ENCODE measurements around the gene ZCCHC3. TPM values are rescaled to one million over a fixed set of nuclear protein-coding genes. Genes with fewer than 3 reads are reported as not detected.

Gene ZCCHC3
- total RNA-seq, 2 experiments from 2014 or later, result 21.0 to 21.3 TPM

DNA sequence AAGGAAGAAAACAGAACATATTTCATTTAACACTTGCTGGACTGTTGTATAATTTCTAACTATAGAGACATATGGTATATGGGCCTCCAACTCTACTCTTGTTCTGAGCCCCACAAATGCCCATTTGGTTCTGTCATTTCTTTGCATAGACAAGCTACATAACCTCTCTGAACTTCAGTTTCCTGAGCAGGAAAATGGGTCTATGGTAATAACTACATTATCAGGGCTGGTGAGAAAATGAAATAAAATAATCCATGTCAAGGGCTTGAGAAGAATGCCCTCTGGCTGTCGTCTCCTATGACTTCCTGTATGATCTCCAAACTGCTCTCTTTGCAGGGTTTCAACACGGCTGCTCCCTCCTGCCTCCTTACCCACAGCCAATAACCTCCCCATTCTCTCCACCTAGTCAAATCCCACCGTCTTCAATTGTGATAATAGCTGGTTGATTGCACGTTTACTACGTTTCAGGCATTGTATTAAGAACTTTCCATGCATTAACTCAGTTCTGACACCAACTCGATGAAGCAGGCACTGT, 12.0 kb downstream of the ZCCHC3 start:
- CTCF ChIA-PET, result interaction anchor here (0.8 kb wide), 1 partner anchor 19 kb away, joined by 4 read pairs; no protein-coding TSS in a partner anchor
- POLR2A ChIA-PET, result no interaction called here

- POLR2A ChIA-PET, result no interaction called here
- CTCF ChIA-PET, result interaction anchor here (0.8 kb wide), 1 partner anchor 19 kb away, joined by 4 read pairs; no protein-coding TSS in a partner anchor
These were observed 12.7 kb downstream of the ZCCHC3 start for GRCh38 chr20:309841-310644.

GRCh38 chr20:310645-311044, 13.3 kb downstream of the ZCCHC3 start:
- POLR2A ChIA-PET, result no interaction called here

GRCh38 chr20:311609-312008, 14.2 kb downstream of the ZCCHC3 start:
- CTCF ChIA-PET, result interaction anchor here (1.4 kb wide), 1 partner anchor 11 kb away, joined by 4 read pairs; no protein-coding TSS in a partner anchor
- POLR2A ChIA-PET, result no interaction called here

More at GRCh38 chr20:310645-311044, 13.3 kb downstream of the ZCCHC3 start:
- CTCF ChIA-PET, result no interaction called here

- CTCF ChIA-PET, result interaction anchor here (1.4 kb wide), 1 partner anchor 11 kb away, joined by 4 read pairs; no protein-coding TSS in a partner anchor
- POLR2A ChIA-PET, result interaction anchor here (0.6 kb wide), 1 partner anchor 14 kb away, joined by 4 read pairs; no protein-coding TSS in a partner anchor
These were observed 14.7 kb downstream of the ZCCHC3 start for GRCh38 chr20:312067-312466.

DNA sequence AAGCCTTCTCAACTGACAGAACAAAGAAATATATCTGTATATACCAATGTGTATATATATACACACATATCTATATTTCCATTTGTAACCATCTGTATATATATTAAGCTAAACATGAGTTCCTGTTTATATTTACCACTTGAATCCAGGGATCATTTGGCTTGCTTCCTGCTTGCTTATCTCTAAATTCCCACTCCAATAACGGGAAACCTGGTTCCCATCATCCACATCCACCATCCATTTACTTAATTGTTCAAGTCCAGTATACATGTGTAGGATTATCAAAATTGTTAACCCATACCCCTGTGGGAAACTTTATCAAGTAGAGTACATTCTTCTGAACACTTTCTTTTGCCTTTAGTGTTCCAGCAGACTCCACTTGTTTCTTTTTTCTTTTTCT, 15.5 kb downstream of the ZCCHC3 start:
- ChIA-PET POLR2A (no interaction called here), CTCF (no interaction called here)

DNA sequence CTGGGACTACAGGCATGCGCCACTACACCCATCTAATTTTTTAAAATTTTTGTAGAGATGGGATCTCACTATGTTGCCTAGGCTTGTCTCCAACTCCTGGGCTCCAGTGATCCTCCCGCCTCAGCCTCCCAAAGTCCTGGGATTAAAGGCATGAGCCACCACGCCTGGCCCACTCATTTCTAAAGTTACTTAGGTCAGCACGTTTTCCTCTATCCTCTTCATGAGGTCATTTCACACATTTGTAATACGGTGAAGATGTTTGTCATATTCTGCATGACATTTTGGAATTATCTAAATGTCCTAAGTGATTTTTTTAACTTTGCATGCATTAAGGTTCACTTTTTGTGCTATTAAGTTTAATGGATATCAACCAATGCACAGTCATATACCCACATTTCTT, 16.0 kb downstream of the ZCCHC3 start:
- ChIA-PET CTCF (no interaction called here), POLR2A (no interaction called here)

DNA sequence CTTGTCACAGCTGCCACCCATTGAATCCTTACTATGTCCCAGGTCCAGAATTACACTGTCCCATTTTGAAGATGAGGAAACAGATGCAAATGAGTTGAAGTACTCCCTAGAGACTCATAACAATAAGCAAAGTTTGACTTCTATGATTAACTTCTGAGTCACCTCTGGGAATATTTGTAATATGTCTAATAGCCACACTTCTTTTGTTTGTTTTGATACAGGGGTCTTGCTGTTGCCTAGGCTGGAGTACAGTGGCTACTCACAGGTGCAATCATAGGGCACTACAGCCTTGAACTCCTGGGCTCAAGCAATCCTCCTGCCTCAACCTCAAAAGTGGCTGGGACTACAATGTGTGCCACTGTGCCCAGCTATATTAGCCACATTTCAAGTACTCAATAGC, 16.6 kb downstream of the ZCCHC3 start:
- ChIA-PET CTCF (no interaction called here), POLR2A (no interaction called here)

GRCh38 chr20:316316-317068, 19.1 kb downstream of the ZCCHC3 start:
- ChIA-PET CTCF (no interaction called here), POLR2A (no interaction called here)

- CTCF ChIA-PET, result interaction anchor here (0.7 to 2.5 kb wide), 7 partner anchors 22 to 219 kb away, joined by 3 to 15 read pairs (median 3); partner anchors contain the start of genes CSNK2A1 and ZCCHC3
These were observed 27.0 kb downstream of the ZCCHC3 start for GRCh38 chr20:324177-325044.

DNA sequence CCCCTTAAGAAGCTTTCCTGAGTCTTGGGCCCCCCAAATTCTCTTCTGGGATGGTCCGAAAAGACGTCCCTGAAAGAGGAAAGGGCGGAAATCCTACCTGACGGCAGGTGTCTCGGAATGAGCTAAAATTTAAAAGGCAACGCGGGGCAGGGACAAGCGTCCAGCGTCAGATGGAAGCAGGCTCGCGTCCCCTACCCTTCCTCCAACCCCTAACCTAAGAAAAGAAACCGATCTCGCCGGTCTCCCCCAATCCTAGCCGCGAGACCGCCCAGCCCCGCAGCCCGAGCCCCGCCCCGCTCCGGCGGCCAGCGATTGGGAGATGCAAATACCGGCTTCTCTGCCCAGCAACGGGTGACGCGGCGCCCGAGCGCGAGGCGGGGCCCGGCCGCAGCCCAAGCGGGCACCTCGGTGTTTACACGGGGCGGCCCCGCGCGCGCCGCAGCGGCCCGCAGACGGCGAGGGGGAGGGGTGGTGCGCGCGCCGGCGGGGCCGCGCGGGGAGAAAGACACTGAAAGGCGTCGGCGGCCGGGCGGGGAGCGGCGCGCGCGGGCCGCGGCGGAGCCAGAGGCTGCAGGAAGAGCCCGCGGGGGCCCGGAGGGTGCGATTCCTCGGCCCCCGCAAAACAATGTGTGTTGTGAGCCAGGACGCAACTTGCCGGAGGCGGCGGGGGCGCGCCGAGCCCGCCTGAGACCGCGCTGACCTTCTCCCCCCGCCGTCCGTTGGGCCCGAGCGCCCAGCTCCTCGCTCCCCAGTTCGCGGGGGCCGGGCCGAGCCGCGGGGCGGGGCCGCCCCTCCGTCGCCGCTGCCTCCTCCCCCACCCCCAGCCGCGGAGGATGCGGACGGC, 27.9 kb downstream of the ZCCHC3 start, which contains the start of gene SOX12:
SOX12 (plus strand) TSS at position 508 of the 844 bp plus-strand sequence. CDS start 373 bp downstream, outside the sequence.
- ChIA-PET POLR2A (interaction anchor here (0.7 to 2.9 kb wide), 4 partner anchors 28 to 56 kb away, joined by 3 to 19 read pairs (median 4); partner anchors contain the start of gene ZCCHC3), CTCF (interaction anchor here (0.5 to 2.5 kb wide), 3 partner anchors 28 to 123 kb away, joined by 3 to 15 read pairs (median 3); partner anchors contain the start of gene ZCCHC3)

More at GRCh38 chr20:324177-325044, 27.0 kb downstream of the ZCCHC3 start:
- POLR2A ChIA-PET, result interaction anchor here (0.9 to 2.9 kb wide), 4 partner anchors 22 to 57 kb away, joined by 3 to 19 read pairs (median 4); partner anchors contain the start of gene ZCCHC3

- ChIA-PET CTCF (no interaction called here), POLR2A (interaction anchor here (0.7 to 1.3 kb wide), 3 partner anchors 23 to 31 kb away, joined by 3 to 4 read pairs (median 3); partner anchors contain the start of gene ZCCHC3)
These were observed 28.7 kb downstream of the ZCCHC3 start for GRCh38 chr20:325889-326644.

- POLR2A ChIA-PET, result interaction anchor here (1.1 to 1.3 kb wide), 2 partner anchors 24 to 29 kb away, joined by 3 to 4 read pairs; partner anchors contain the start of gene ZCCHC3
- CTCF ChIA-PET, result no interaction called here
These were observed 29.3 kb downstream of the ZCCHC3 start for GRCh38 chr20:326645-327185.

DNA sequence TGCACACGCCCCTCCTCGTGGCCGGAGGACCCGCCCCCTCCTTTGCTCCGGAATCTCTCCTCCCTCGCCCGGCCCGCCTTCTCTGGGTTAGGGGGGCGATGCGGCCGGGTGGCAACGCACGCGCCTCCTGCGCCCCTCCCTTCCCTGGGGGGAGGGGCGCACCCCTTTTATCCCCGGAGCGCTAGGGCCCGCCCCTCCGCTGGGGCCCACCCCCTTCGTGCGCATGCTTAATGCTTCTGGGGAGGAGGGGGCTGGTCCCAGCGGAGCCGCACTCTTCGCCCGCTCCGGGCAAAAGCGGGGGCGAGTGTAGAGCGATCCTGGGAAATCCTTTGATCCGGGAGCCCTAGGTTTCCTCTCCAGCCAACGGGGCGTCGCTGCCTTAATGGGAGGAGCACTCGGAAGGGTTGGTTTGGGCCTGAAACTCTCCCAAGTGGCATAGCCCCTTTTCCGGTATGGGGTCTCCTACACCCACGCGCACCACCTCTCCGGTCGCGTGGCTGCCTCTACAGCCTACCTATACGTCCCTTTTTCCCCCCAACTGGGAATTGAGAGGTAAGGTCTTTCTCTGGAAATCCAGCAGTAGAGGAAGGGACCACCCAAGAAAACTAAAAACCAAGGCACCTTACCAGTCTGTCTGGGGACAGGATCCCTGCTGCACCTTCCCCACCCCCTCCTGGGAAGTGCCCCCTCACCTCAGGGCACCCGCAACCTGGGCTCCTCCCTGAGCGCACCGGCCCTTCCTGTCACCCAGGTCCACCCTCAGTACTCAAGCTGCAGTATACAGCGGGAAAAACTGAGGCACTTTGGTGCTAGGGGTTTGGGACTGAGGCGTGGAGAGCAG, 30.0 kb downstream of the ZCCHC3 start:
- CTCF ChIA-PET, result no interaction called here
- POLR2A ChIA-PET, result interaction anchor here (1.3 kb wide), 1 partner anchor 24 kb away, joined by 3 read pairs; no protein-coding TSS in a partner anchor

GRCh38 chr20:328027-328974, 30.9 kb downstream of the ZCCHC3 start:
- ChIA-PET POLR2A (no interaction called here), CTCF (interaction anchor here (0.7 kb wide), 1 partner anchor 19 kb away, joined by 4 read pairs; no protein-coding TSS in a partner anchor)
